NCI-H1694 treated with DMSO at 0.1 percent for 48 hours (cell line): ENCODE measurements around the gene SYCE1.

Experiments
- DNase-seq: peaks from one replicate; lab custom pipeline; 2025; lab: John Stamatoyannopoulos, UW

The SYCE1 gene

GRCh38 chr10:133511907-133512528 lies 53.4 kb downstream of the SYCE1 start:
- DNase-seq, result no peak

GRCh38 chr10:133511408-133511807 lies 54.0 kb downstream of the SYCE1 start:
- DNase-seq, result no peak

GRCh38 chr10:133509700-133510099 lies 55.7 kb downstream of the SYCE1 start:
- no peak for DNase-seq
